IMR-90 (cell line): Measurements from ENCODE around the gene WDR54. TPM values are rescaled to one million over a fixed set of nuclear protein-coding genes. Genes with fewer than 3 reads are reported as not detected.

Source experiments
- ATAC-seq: fragments of 200-7000 bp; cut with Tn5 transposase; 2 replicates; pipeline ENCODE4 v1.9.1; 2020; ENCODE audit warnings: low read depth, mild to moderate bottlenecking, moderate library complexity
- BruUV-seq: library from RNA; stranded (reverse); fragments of 400-500 nt; replicated peaks from 2 replicates; lab custom pipeline; 2021; lab: Mats Ljungman, UMichigan
- CTCF ChIA-PET: fragments of 300-600 bp; formaldehyde crosslinking; extraction: SDS; loops from one replicate; lab custom pipeline; 2021; ENCODE audit warnings: antibody characterized with exemption; lab: Yijun Ruan, JAX
- POLR2A ChIA-PET: fragments of 300-600 bp; sonication (Branson Sonifier 250); formaldehyde crosslinking; loops from one replicate; lab custom pipeline; 2022; ENCODE audit warnings: antibody characterized with exemption; ENCODE audit not compliant: unreplicated experiment; lab: Charles Lee
- DNase-seq: peaks from one replicate; pipeline ENCODE4 v3.0.0; 2013
- H2AFZ ChIP-seq: replicated peaks from 2 replicates; pipeline ENCODE3; 2013; ENCODE audit warnings: low read length, mild to moderate bottlenecking; ENCODE audit not compliant: poor library complexity
- H2AK5ac ChIP-seq: 2 replicates; pipeline ENCODE4 v1.6.1; 2013; ENCODE audit warnings: low read depth, low read length, inconsistent platforms
- H2AK9ac ChIP-seq: replicated peaks from 2 replicates; pipeline ENCODE3; 2013; ENCODE audit warnings: mild to moderate bottlenecking, low read depth, low read length, moderate library complexity; ENCODE audit not compliant: poor library complexity
- H2BK120ac ChIP-seq: 2 replicates; pipeline ENCODE4 v1.6.1; 2013; ENCODE audit warnings: low read depth, low read length, inconsistent platforms
- H2BK15ac ChIP-seq: 3 replicates; pipeline ENCODE4 v1.6.1; 2013; ENCODE audit warnings: low read depth, low read length, inconsistent platforms
- H2BK20ac ChIP-seq: 2 replicates; pipeline ENCODE4 v1.6.1; 2013; ENCODE audit warnings: low read depth, mild to moderate bottlenecking, inconsistent platforms, low read length, moderate library complexity
- H2BK5ac ChIP-seq: 2 replicates; pipeline ENCODE4 v1.6.1; 2013; ENCODE audit warnings: mild to moderate bottlenecking, low read depth, low read length, inconsistent platforms; ENCODE audit not compliant: poor library complexity, severe bottlenecking
- H3K14ac ChIP-seq: replicated peaks from 2 replicates; pipeline ENCODE4 v1.6.1; 2013; ENCODE audit warnings: low read depth, low read length, inconsistent platforms
- H3K18ac ChIP-seq: 2 replicates; pipeline ENCODE4 v1.6.1; 2013; ENCODE audit warnings: low read depth, low read length, control low read depth
- H3K23ac ChIP-seq: 2 replicates; pipeline ENCODE4 v1.6.1; 2013; ENCODE audit warnings: low read depth, low read length, inconsistent platforms
- H3K27ac ChIP-seq: 2 replicates; pipeline ENCODE4 v1.5.1; 2013; ENCODE audit warnings: mild to moderate bottlenecking, control low read depth, low read length; ENCODE audit not compliant: insufficient read depth
- H3K27me3 ChIP-seq: 2 replicates; pipeline ENCODE4 v1.6.1; 2013; ENCODE audit warnings: low read length; ENCODE audit not compliant: control insufficient read depth, insufficient read depth
- H3K36me3 ChIP-seq: 2 replicates; pipeline ENCODE4 v1.6.1; 2013; ENCODE audit warnings: low read length, mixed read lengths; ENCODE audit not compliant: control insufficient read depth, insufficient read depth
- H3K4ac ChIP-seq: 2 replicates; pipeline ENCODE4 v1.6.1; 2013; ENCODE audit warnings: low read depth, low read length, inconsistent platforms
- H3K4me1 ChIP-seq: 2 replicates; pipeline ENCODE4 v1.6.1; 2013; ENCODE audit warnings: low read length, mixed read lengths; ENCODE audit not compliant: control insufficient read depth, insufficient read depth
- H3K4me2 ChIP-seq: 2 replicates; pipeline ENCODE4 v1.6.1; 2013; ENCODE audit warnings: low read depth, mild to moderate bottlenecking, control low read depth, low read length, moderate library complexity
- H3K4me3 ChIP-seq: 2 replicates; pipeline ENCODE4 v1.5.1; 2013; ENCODE audit warnings: low read depth, mild to moderate bottlenecking, control low read depth, low read length, moderate library complexity; ENCODE audit not compliant: insufficient read depth
- H3K56ac ChIP-seq: 2 replicates; pipeline ENCODE4 v1.6.1; 2013; ENCODE audit warnings: low read length, inconsistent platforms; ENCODE audit not compliant: insufficient read depth; ENCODE audit errors: extremely low read depth
- H3K79me1 ChIP-seq, 2 experiments: 2 replicates each; pipeline ENCODE4 v1.6.1; 2013; ENCODE audit warnings: low read length in 2 of 2, inconsistent platforms in 1 of 2, low read depth in 1 of 2
- H3K9ac ChIP-seq: 2 replicates; pipeline ENCODE4 v1.6.1; 2013; ENCODE audit warnings: low read depth, low read length, control low read depth
- H3K9me1 ChIP-seq: 2 replicates; pipeline ENCODE4 v1.6.1; 2013; ENCODE audit warnings: low read length, inconsistent platforms; ENCODE audit not compliant: insufficient read depth
- H3K9me3 ChIP-seq: 2 replicates; pipeline ENCODE4 v1.6.1; 2013; ENCODE audit warnings: low read length; ENCODE audit not compliant: control insufficient read depth, insufficient read depth
- H4K20me1 ChIP-seq: 2 replicates; pipeline ENCODE4 v1.6.1; 2013; ENCODE audit warnings: low read length, inconsistent platforms; ENCODE audit not compliant: insufficient read depth
- H4K5ac ChIP-seq: 2 replicates; pipeline ENCODE4 v1.6.1; 2013; ENCODE audit warnings: mild to moderate bottlenecking, low read depth, low read length, control low read depth
- H4K8ac ChIP-seq, 2 experiments: 2 replicates each; pipeline ENCODE4 v1.6.1; 2013; ENCODE audit warnings: low read depth in 2 of 2, low read length in 2 of 2, control low read depth in 1 of 2, inconsistent platforms in 1 of 2
- H4K91ac ChIP-seq: 2 replicates; pipeline ENCODE4 v1.6.1; 2013; ENCODE audit warnings: low read depth, low read length, inconsistent platforms; ENCODE audit not compliant: insufficient read depth
- FOS ChIP-seq: fragments of 150-350 bp; IDR thresholded peaks from 2 replicates; pipeline ENCODE4 v1.6.1; 2016; ENCODE audit warnings: low read depth, low read length
- POLR2A ChIP-seq: IDR thresholded peaks from 2 replicates; pipeline ENCODE4 v1.6.1; 2012; ENCODE audit warnings: mild to moderate bottlenecking, low read depth, low read length
- WGBS, 2 experiments: methylation state at CpG; one replicate each; pipeline versions ENCODE4 v1.1.5 to v1.1.7; 2013; ENCODE audit warnings: missing lambda C conversion rate in 2 of 2; ENCODE audit not compliant: insufficient read length in 1 of 2; ENCODE audit errors: extremely low coverage in 2 of 2; 5-methylcytosine and 5-hydroxymethylcytosine counted together
- dilution Hi-C: fragments of 300-500 bp; cut with HindIII; formaldehyde crosslinking; loops from one replicate; pipeline ENCODE4 v1.14.3; 2018; ENCODE audit warnings: low sequenced_read_pairs; ENCODE audit not compliant: unreplicated experiment
- in situ Hi-C: fragments of 300-500 bp; cut with MboI; formaldehyde crosslinking; loops from 3 replicates; pipeline ENCODE4 v1.14.3; 2019; ENCODE audit warnings: low sequenced_read_pairs, inconsistent platforms, mixed read lengths
- intact Hi-C: fragments of 100-400 bp; cut with micrococcal nuclease; formaldehyde crosslinking; loops from 2 replicates; pipeline ENCODE4 v1.10.0; 2022
- polyA plus RNA-seq, 3 experiments: library from polyadenylated mRNA; depleted of rRNA; stranded (reverse); fragments of >200 nt; gene quantifications; 2 replicates each; pipeline ENCODE4 v1.2.3, GENCODE V29; 2012; ENCODE audit warnings: low replicate concordance in 1 of 3
- total RNA-seq: library from RNA; depleted of rRNA; stranded (reverse); fragments of >200 nt; gene quantifications from 2 replicates; pipeline ENCODE4 v1.2.3, GENCODE V29; 2012

WDR54 gene
- total and polyA plus RNA-seq, 2 of the 4 experiments (the other 2 are of a cell fraction): 47.9 to 57.2 TPM

GRCh38 chr2:74387346-74387745, 34.2 kb upstream of the WDR54 start:
- no peak overlapping the region for H2BK20ac ChIP-seq
- no peak overlapping the region for H3K23ac ChIP-seq
- BruUV-seq: no TSS peak
- H4K5ac ChIP-seq: no peak overlapping the region
- peaks cover 32% of the 10 kb centered on the region for H3K9me1 ChIP-seq
- H3K27ac ChIP-seq: no peak overlapping the region
- no peak overlapping the region for H2AK9ac ChIP-seq
- ChIA-PET CTCF (no interaction called here), POLR2A (no interaction called here)
- 89% methylated on average over 1 of the region's 1 CpG; no CpG with 5 or more reads in 1 of the 2 experiments for WGBS, 2 experiments
- dilution Hi-C loops (no loop called here), in situ Hi-C loops (no loop called here), intact Hi-C loops (no loop called here)
- H3K9ac ChIP-seq: no peak overlapping the region
- peaks cover 17% of the 10 kb centered on the region for H3K4me1 ChIP-seq
- H3K4ac ChIP-seq: no peak overlapping the region
- H4K8ac ChIP-seq: no peak overlapping the region
- no peak overlapping the region for H2BK120ac ChIP-seq
- no peak for ATAC-seq
- no peak overlapping the region for H2AFZ ChIP-seq
- H3K36me3 ChIP-seq: peaks cover 6% of the 10 kb centered on the region
- no peaks in the 10 kb centered on the region for H3K27me3 ChIP-seq
- peak overlapping the region; percentile 11; the same call in 1 of the 2 replicates for H2AK5ac ChIP-seq
- no peak overlapping the region; the same call in 1 of the 2 replicates for H3K4me2 ChIP-seq
- peak; percentile 13; the same call in 1 of the 2 replicates for TF ChIP-seq FOS
- no peak for TF ChIP-seq POLR2A
- peak overlapping the region; percentile 31 for H2BK5ac ChIP-seq
- H3K79me1 ChIP-seq: peaks cover 25 to 86% of the 10 kb centered on the region in 2 experiments
- peak overlapping the region; percentile 19 for H3K14ac ChIP-seq
- peak; percentile 47 for DNase-seq
- H4K91ac ChIP-seq: no peak overlapping the region
- H3K56ac ChIP-seq: no peak overlapping the region
- H4K20me1 ChIP-seq: peaks cover 36% of the 10 kb centered on the region
- H2BK15ac ChIP-seq: no peak overlapping the region
- no peaks in the 10 kb centered on the region for H3K9me3 ChIP-seq
- no peak overlapping the region; the same call in 1 of the 2 replicates for H3K18ac ChIP-seq
- H3K4me3 ChIP-seq: no peak overlapping the region
